Gastroesophageal sphincter (tissue), 3 donors: Measurements from ENCODE around the gene CIB4.
"Not testable (repeated sequence)": the region's sequence is repeated elsewhere in the genome, so short reads cannot be mapped to it uniquely, and the experiment has no call there.

Source experiments
- EP300 ChIP-seq: sonication (generic); formaldehyde crosslinking; IDR thresholded peaks from one replicate; pipeline ENCODE4 v1.6.1; 2017; ENCODE audit warnings: antibody characterized with exemption, mild to moderate bottlenecking
- POLR2A ChIP-seq, 2 donors: fragments of 450-650 bp; IDR thresholded peaks; one replicate each; pipeline ENCODE4 v1.6.1; 2017; ENCODE audit warnings: antibody characterized with exemption in 2 of 2, mild to moderate bottlenecking in 2 of 2, moderate library complexity in 1 of 2
- POLR2AphosphoS5 ChIP-seq: sonication (generic); formaldehyde crosslinking; IDR thresholded peaks from one replicate; pipeline ENCODE4 v1.6.1; 2017; ENCODE audit warnings: antibody characterized with exemption
- TF ChIP-seq, protein P1 (sequence below), 4 experiments: fragments of 200-600 bp in 2 of 4; fragments of 450-650 bp in 2 of 4; sonication (generic) in 1 of 4; IDR thresholded peaks; one replicate each; pipeline ENCODE4 v1.5.1; 2017 to 2019; ENCODE audit warnings: antibody characterized with exemption in 4 of 4, mild to moderate bottlenecking in 2 of 4, moderate library complexity in 2 of 4

DNA sequence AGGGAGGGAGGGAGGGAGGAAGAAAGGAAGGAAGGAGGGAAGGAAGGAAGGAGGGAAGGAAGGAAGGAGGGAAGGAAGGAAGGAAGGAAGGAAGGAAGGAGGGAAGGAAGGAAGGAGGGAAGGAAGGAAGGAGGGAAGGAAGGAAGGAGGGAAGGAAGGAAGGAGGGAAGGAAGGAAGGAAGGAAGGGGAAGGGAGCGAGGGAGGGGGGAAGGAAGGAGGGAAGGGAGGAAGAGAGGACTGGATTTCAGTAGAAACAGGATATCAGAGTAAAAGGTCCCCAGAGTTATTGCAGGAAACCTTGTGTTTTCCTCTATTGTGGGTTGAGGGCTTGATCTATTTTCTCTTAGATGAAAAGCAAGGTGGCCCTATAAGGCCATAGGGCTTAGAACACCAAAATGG is 14.0 kb upstream of the CIB4 start:
- TF ChIP-seq POLR2A (IDR thresholded peaks at IDR 0.05); POLR2AphosphoS5; EP300: not testable (repeated sequence)
- TF ChIP-seq, protein P1, sequence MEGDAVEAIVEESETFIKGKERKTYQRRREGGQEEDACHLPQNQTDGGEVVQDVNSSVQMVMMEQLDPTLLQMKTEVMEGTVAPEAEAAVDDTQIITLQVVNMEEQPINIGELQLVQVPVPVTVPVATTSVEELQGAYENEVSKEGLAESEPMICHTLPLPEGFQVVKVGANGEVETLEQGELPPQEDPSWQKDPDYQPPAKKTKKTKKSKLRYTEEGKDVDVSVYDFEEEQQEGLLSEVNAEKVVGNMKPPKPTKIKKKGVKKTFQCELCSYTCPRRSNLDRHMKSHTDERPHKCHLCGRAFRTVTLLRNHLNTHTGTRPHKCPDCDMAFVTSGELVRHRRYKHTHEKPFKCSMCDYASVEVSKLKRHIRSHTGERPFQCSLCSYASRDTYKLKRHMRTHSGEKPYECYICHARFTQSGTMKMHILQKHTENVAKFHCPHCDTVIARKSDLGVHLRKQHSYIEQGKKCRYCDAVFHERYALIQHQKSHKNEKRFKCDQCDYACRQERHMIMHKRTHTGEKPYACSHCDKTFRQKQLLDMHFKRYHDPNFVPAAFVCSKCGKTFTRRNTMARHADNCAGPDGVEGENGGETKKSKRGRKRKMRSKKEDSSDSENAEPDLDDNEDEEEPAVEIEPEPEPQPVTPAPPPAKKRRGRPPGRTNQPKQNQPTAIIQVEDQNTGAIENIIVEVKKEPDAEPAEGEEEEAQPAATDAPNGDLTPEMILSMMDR (IDR thresholded peaks at IDR 0.05): not testable (repeated sequence)
